NCI-H460 (cell line): ENCODE measurements around the gene GPR143. TPM values are rescaled to one million over a fixed set of nuclear protein-coding genes. Genes with fewer than 3 reads are reported as not detected.

Experiments used
- DNase-seq: peaks from one replicate; pipeline ENCODE4 v3.0.0-alpha.2; 2016; ENCODE audit warnings: low read depth; ENCODE audit errors: extremely low read depth
- total RNA-seq: library from RNA; depleted of rRNA; stranded (reverse); fragments of >200 nt; shearing (Covaris generic); gene quantifications from 2 replicates; pipeline ENCODE4 v1.2.3, GENCODE V29; 2014

GPR143 gene
- total RNA-seq, 1 experiment from 2014 or later, result not detected

DNA sequence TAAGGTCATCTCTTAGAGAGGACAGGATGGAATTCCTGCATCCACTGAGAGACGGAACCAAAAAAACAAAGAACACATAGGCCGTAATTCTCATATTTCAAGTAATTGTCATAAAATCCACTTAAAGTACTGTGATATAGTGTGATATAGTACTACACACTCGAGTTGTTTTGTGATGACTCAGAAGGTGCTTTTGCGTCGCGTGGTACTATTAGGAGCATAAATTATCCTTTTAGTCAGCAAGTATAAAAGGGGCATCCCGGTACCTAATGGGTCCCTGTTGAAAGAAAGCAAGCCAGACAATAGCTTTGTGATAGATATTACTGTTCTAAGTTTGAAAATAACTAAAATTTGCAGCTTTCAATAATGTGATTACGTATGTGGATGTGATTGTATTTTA, 55.3 kb downstream of the GPR143 start:
- no peak for DNase-seq

DNA sequence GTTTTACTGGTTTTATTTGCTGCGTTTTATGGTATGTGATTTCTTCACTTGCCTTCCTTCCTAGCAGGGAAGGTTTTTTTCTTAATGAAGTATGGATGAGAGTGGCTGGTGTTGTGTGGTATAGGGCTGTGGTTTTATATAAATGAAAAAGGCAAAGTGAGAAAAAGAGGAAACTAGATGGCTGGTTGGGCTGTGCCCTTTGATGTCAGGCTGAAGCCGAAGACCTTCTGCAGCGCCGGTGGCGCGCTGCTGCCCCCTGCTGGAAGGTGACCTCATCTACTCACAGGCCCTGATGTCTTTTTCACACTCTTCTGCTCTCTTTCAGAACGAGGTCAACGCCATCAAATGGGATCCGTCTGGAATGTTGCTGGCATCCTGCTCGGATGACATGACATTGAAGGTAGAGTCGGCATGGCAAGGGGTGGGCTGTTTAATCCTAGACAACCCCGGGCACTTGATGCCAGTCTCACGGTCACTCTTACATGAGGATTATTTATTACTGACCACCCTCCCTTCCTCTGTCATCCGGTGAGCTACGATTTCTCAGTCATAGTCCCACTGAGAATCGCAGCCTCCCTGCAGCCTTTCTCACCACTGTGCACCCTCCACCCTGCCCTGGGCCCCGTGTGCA, 56.6 kb downstream of the GPR143 start:
- peak; percentile 65 for DNase-seq

DNA sequence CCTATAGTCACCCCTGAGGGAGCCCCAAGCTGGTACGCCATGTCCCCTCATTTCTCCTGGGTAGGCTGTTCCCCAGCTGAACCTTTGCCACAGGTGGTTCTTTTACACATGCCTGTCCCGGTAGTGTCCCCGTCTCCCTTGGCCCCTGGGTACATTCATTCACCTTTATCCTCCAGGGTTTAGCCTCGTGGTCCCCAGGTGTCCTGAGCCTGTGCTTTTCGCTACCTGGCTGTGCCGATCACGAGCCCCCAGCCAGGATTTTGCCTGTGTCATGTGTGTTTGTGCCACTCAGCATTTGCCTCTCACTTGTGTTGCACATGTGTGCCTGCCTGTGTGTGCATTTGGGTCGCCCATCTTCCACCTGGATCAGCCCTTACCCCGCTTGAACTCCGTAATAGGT, 57.6 kb downstream of the GPR143 start:
- no peak for DNase-seq

DNA sequence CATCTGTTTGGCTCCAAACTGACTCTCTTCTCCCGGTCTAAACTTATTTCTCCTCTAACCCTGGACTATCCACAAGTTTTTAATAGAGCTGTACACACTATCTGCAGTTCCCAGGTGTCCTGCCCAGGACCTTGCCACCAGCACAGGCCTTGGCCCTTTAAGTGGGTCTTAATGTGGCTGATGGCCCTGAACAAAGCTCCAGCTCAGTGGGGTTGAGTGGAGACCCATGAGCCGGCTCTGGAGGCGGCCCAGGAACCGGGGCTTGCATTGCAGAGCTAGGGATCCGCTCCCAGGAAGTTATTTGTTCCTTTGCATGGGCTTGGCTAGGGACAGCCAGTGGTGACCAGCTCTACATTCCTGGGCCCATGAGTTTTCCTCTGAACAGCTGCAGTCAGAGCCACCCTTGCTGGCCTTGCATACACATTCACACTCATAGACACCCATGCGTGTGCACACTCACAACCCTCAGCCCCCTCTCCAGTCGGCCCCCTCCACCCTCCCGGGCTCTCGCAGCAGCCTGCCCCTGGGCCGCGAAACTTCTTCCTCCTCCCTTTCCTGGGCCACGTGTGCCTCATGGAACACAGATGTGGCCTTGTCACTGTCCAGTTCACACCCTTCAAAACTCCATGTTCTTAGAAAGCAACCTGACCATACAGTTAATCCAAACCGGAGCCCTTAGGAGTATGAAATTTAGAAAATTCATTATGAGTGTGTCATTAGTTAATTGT, 58.2 kb downstream of the GPR143 start:
- DNase-seq, result no peak

DNA sequence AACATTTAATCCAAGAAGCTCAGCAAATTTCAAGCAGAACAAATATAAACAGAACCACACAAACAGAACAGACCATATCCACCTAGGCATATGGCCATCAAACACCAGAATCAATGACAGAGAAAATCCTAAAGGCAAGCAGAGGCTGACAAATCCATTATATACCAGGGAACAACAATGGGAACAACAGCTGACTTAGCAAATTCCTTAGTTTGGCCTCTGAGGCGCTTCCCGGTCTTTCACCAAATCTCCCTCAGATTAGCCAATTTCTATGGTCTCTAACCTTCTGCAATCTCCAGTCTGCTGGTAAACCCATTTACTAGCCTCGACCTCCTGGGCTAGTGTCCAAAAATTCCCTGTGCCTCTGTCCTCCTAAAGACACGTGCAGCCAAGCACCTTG, 59.2 kb downstream of the GPR143 start:
- no peak for DNase-seq

DNA sequence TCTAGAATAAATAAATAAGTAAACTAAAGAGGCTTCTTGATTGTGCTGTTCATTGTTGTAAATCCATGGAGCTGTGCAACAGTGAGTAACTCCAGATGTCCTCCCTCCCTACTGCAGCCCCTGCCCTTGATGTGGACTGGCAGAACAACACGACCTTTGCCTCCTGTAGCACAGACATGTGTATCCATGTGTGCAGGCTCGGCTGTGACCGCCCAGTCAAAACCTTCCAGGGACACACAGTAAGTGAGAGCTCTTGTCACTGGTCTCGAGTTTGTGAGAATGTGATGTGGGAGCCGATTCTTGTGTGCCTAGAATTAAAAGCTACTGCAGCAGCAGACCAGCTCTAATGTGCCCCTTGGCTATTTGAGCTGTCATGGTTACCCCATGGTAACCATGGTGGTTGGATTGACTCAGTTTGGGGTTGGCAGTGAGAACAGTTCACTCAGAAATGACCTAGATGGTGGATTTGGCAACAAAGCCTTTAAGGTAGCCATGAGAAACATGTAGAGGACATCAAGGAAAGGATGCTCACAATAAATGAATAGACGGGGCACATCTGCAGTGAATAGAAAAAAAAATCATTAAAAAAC, 60.7 kb downstream of the GPR143 start:
- no peak for DNase-seq

DNA sequence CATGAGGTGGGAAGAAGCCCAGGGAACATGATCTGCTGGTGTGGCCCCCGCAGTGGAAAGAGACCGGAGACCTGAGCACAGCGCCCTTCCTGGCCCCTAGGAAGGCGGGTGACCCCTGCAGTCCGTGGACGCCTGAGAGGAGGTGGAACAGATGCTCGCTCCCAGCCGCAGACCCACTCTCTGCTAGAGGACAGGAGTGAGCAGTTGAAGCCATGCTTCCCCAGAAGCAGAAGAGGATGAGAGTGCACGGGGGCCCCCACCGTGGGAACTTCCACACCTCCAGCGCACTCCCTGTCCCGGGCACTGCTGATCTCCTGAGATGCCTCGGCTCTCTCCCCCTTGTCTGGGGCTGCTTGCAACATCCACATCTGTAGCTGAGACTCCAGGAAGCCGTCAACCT, 62.2 kb downstream of the GPR143 start:
- no peak for DNase-seq

DNA sequence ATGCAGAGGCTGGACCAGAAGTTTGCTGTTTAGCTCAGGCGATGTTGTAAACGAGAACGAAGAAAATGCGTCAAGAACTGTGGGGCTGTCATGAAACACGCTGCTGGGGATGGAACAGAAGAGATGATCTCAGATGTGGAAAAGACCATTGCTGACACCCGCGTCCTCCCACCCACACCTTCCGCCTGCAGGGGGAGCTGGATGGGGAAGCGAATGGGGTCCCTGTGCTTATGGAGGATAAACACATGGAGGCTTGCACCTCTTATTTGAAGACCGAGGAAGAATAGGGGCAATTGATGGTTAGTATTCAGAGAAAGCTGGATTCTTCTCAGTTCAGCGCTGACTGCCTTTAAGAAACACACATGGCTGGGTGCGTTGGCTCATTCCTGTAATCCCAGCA, 63.9 kb downstream of the GPR143 start:
- DNase-seq, result no peak

DNA sequence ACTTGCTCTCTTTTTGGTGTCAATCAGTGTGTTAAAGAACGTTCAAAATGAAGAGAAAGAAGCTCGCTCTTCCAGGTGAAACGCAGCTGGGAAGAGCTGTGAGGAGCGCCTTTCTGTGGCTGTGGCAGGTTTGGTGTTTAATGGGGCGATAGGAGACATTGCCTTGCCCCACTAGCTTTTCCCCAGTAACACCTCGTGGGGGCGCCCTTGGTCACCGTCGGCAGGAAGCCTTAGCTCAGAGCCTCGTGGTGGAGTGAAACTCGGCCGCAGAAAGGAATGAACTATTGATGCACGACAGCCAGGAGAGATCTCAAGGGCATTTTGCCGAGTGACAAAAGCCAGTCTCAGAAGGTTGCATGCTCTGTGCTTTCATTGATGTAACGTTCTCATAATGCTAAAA, 65.1 kb downstream of the GPR143 start:
- DNase-seq, result no peak

DNA sequence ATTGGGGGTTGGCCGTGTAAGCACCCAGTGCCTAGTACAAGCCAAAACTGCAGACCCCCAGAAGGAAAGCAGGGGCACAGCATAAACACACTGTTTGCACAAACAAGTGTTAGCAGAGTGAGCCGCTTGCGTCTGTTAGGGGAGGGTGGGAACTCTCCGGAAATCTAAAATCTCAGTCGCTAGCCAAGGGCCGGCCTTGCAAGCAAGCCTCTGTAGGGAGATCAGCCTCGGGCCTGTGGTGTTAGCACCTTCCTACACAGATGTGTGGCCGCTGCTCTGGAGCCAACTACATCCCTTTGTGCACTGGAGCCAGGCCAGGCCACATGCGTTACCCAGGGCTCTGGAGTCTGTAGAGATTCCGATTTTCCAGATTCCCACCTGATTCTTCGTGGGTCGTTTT, 67.1 kb downstream of the GPR143 start:
- DNase-seq, result no peak

DNA sequence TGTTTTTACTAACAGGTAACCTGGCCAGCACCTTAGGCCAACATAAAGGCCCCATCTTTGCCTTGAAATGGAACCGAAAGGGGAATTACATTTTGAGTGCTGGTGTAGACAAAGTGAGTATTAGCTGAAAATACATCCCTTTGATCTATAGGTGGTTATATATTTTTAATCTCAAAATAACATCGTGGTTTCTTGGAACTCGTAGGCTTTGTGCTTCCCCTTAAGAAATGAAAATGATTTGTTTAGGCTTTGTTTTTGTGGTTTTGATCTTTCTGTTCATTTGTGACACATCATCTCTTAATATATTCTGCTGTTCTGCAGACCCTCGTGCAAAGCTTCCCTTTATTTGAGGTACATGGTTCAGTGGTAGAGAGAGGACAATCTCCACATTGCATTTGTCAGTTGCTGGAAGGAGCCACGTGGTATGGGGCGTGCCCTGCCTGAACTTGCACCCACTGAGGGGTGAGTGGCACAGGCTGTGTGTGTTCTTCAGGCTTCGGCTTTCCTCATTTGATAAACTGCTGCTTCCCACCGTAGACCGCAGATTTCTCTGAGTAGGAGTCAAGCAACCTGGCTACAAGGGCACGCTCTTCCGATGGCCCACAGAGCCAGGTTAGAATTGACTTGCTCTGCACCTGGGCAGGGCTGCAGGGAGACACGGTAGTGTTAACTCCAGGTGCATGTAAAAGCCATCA, 72.2 kb downstream of the GPR143 start:
- DNase-seq, result no peak

DNA sequence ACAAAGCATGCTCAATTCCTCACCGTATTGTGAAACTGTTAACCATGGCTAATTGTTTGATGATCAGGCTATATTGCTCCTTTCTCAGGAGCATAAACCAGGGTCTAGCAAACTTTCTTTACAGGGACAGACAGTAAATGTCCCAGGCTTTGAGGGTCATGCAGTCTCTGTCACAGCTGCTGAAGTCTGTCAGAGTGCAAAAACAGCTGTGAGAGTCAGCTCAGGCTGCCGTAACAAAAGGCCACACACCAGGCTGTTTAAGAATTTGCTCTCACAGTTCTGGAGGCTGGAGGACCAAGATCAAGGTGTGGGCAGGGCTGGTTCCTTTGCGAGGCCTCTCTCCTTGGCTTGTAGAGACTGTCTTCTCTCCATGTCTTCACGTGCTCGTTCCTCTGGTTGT, 75.6 kb downstream of the GPR143 start:
- DNase-seq, result no peak

DNA sequence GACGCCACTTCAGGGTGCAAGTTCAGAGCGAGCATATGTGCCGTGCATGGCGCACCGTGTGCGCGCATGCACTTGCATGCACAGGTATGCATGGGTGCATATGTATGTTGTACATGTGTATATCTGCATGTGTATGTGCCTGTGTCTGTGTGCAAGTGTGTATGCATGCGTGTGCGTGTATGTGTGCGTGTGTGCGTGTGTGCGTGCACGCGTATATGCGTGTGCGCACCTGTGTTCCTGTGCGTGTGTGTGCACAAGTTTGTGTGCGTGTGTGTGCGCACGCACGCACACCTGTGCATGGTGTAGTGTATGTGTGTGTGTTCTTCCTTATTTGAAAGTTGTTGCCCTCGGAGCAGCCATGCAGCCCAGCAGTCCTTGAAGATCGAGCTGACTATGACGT, 76.8 kb downstream of the GPR143 start:
- DNase-seq, result no peak

DNA sequence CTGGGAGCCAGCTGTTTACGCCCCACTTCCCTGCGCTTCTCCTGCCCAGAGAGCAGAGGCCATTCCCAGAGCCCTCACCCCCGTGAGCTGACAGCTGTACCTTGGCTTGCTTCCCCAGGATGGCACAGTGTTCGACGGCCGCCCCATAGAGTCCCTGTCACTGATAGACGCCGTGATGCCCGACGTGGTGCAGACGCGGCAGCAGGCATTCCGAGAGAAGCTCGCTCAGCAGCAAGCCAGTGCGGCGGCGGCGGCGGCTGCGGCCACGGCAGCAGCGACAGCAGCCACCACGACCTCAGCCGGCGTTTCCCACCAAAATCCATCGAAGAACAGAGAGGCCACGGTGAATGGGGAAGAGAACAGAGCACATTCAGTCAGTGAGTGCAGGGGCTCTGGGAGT, 77.7 kb downstream of the GPR143 start:
- DNase-seq, result no peak

DNA sequence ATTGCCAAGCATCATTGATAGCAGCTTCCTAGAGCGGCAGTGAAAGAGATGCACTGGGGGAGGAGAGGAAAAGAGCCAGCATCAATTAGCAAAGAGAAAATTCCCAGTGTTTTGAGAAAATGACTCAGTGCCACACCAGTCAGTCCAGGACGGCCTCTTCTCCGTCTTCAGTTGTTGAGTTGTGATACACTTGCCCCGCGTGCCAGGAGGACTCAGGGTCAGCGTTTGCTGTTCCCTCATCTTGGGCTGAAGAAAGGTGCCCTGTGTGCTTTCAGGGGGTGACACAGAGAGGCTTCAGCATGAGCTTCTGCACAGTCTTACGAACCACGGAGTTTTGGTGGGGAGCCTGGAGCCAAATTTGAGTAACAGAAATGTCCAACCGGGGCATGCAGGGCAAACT, 82.3 kb downstream of the GPR143 start:
- no peak for DNase-seq

DNA sequence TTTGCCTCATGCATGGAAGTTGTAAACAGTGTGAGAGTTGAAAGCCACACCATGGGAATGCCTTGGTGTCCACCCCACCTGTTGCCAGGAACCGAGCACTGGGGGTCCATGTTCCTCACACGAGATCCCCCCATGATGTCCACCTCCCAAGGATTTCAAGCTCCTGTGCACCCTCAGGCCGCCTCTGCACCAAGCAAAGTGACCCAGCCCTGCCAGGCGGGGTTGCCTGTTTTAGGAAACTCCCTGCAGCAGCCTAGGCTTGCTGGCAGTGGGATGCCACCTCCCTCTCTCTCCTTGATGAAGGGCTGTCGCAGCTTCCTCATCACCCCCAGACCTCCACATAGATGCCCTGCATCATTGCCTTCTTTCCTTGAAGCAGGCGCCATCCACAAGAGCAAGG, 82.8 kb downstream of the GPR143 start:
- no peak for DNase-seq

DNA sequence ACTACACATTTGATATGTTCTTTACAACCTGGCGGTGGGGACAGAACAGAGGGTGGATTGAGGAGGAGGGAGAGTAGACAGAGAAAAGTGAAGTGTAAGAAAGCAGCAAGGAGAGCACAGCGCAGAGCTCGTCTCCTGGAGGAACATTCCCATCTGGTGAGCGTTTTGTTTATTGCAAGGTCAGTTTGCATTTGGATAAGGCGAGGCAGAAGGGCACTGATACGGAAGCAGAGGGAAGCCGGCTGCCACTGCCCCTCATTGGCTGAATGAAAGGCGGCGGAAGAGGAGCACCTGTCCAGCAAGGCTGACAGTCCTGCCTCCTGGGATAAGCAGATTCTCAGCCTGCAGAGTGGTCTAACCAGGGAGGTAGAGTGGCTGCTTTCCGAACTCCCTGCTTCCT, 83.2 kb downstream of the GPR143 start:
- no peak for DNase-seq

DNA sequence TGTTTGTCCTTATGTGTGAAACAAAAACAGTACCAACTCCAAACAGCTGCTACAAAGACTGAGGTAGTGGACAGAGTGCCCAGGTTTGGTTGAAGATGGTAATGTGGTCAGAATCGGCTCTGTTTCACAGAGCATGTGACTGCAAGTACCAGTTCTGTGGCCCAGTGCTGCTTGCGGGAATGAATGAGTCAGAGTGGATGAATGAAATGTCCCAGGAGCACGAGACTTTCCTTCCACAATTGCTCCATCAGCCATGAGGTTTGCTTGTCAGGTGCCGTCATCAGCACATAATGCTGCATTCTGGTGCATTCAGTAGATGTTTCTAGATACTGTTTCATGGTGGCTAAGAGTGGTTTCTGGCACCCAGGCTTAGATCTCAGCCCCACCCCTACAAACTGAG, 84.2 kb downstream of the GPR143 start:
- no peak for DNase-seq

DNA sequence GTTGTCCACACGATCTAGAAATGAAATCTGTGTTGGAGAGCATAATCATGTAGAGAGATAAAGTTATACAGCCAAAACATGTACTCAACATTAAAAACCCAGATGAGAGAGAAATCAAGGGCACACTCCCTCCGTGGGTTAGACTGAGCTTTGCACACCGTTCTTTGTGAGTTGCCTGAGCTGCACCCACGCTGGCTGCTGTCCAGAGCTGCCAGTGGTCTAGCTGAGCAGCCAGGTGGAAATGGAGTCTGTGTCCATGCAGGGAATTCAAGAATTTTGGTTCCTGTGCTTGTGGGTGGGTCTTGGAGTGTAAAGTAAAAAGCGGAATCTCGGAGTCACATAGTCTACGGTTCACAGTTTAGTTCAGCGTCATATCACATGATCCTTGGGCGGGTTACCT, 84.6 kb downstream of the GPR143 start:
- DNase-seq, result no peak

DNA sequence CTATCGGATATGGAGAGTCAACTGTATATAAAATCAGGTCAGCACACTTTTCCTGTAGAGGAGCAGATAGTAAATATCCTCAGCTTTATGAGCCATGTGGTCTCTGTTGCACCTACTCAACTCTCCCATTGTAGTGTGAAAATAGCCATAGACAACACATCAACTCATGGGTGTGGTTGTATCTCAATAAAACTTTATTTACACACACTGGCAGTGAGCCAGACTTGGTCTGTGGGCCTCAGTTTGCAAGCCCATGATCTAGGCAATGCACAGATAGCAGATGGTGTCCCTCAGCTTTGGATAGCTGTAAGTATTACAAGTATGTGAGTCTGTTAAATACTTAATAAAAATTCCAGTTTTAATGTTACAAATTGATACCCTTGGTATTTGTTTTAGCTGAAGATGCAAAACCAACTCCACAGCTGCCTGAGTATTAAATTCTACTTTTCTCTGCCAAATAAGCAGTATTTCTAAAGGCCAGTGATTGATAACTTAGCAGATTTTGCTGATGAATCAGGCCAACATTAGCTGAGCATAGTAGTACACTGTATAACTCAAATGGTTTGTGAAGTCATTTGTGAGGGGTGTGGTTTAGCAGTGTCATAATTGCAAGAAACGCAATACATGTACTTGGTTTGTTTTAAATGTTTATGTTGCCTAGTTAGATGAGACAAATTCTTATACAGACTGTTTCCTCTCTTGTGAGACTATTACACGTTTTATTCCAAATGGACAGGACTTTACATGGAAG, 87.3 kb downstream of the GPR143 start:
- no peak for DNase-seq

DNA sequence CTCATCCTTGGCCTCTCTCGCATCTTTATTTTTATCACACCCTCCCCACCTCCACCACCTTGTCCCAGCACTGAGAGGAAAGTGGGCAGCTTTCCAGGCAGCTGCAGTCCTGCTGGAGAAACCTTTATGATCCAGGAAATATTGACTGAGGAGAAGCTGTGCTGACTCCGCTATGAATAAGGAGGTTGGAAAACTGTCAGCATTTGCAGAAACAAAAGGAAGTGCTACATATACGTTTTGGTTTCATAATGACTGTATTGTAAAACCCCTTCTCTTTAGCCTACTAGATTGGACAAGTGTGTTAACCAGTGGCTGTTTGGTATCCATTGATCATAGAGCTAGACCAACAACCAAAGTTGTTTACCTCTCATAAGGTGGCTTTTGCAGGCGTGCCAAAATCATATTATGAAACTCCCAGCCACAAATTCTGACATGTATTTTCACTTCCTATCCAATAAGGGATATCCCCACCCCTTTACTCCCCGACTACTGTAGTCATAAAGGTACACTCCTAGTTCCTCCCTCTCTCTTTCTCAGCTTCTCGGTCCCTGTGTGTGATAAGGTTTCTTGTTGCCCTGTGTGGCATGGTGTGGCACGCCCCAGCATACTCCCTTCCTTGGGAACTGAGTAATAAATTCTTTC, 88.4 kb downstream of the GPR143 start:
- no peak for DNase-seq
